Measurements from ENCODE around the gene MAL.

Gene MAL

DNA sequence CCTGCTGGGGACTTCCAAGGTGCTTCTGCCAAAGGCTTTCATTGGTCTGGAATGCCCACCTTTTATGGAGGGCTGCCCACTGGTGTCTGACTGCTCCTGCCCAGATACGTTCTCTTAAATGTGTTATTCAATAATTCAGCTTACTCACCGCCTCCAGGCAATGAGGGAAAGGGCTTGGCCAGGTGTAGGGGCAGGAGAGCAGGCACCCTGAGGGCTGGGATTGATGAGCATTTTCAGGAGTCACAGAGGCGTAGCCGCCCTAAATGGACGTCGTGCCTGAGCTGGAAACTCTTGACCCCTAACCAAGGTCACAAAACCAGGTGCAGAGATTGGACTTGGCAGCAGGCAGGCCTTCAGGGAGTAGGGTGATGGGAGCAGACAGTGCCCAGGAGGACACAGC, 26.8 kb downstream of the MAL start:
- DNase-seq, result no peak

DNA sequence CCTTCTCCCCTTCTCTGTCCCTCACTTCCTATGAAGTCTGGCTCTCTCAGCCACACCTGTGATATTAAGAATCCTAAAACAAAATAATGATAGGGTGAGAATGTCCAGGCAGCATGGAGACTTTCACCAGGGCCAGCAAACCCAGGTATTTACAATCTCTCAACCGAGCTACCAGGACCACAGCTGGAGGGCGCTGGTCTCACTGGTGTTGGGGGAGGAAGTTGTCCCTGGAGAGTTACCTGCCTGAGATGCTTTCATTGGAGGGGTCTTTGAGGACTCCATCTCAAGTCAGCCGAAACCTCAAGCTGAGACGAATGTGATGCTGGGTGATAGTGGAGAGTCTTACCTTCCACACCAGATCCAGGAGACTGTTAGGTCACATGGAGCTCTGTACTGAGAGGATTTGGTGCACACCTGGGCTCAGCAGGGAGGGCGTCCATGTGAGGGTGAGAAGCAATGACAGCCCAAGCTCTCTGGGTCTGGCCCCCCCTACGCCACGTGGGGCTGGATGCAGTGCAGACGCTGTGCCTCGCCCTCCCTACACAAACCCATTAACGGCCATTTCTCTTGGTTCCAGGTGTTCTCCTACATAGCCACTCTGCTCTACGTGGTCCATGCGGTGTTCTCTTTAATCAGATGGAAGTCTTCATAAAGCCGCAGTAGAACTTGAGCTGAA, 27.4 kb downstream of the MAL start:
- no peak for DNase-seq

DNA sequence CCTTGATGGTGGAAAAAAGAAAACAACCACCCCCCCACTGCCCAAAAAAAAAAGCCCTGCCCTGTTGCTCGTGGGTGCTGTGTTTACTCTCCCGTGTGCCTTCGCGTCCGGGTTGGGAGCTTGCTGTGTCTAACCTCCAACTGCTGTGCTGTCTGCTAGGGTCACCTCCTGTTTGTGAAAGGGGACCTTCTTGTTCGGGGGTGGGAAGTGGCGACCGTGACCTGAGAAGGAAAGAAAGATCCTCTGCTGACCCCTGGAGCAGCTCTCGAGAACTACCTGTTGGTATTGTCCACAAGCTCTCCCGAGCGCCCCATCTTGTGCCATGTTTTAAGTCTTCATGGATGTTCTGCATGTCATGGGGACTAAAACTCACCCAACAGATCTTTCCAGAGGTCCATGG, 28.0 kb downstream of the MAL start:
- DNase-seq, result no peak

DNA sequence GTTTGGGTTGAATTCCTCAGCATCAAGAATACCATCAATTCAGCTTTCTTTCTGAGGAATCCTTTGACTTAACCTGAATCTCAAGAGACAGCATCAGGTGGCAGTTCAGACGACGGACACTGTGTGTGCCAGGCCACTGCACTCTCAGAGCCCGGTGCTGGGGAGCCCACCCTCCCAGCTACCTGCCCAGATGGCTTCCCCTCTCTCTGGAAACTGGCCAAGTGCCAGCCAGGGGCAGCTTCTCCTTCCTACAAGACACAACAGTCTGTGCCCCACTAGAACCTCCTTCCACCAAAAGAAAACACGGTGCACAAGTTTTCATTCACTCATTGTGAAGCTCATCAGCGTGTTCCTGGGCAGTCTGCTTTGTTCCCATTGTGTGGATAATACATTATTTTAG, 28.5 kb downstream of the MAL start:
- no peak for DNase-seq

DNA sequence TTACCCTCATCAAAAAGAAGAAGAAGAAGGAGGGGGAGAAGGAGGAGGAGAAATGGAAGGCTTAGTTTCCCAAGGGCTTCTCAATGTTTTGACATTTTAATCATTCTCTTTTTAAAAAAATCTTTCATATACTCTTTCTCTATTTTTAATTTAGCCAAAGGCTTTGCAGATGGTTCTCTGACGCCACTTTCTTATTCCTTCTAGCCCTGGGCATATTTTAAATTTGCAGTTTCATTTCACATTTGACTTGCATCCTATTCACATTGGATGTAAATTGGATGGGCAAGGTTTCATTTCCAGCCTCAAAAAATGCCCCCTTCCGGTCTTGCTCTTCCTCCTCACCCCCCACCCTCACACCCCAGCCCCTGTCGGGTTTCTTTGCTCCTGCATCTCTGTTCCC, 29.8 kb downstream of the MAL start:
- no peak for DNase-seq

DNA sequence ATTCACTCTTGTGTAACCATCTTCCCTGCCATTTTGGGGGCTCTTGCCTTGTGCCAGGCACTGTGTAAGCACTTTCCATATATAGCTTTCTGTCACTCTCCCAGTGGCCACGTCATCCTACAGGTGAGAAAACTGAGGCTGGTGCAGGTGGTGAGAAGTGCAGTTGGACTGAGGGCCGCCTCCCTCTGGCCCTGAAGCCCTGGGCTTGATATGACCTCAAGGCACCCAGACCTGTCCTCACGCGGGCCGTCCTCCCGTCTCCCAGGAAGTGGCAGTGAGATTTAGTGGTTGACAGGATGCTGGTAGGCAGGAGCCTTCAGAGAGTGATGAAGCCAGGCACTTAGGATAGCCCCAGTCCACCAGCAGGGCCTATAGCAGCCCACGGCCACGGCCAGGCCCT, 30.5 kb downstream of the MAL start:
- no peak for DNase-seq

DNA sequence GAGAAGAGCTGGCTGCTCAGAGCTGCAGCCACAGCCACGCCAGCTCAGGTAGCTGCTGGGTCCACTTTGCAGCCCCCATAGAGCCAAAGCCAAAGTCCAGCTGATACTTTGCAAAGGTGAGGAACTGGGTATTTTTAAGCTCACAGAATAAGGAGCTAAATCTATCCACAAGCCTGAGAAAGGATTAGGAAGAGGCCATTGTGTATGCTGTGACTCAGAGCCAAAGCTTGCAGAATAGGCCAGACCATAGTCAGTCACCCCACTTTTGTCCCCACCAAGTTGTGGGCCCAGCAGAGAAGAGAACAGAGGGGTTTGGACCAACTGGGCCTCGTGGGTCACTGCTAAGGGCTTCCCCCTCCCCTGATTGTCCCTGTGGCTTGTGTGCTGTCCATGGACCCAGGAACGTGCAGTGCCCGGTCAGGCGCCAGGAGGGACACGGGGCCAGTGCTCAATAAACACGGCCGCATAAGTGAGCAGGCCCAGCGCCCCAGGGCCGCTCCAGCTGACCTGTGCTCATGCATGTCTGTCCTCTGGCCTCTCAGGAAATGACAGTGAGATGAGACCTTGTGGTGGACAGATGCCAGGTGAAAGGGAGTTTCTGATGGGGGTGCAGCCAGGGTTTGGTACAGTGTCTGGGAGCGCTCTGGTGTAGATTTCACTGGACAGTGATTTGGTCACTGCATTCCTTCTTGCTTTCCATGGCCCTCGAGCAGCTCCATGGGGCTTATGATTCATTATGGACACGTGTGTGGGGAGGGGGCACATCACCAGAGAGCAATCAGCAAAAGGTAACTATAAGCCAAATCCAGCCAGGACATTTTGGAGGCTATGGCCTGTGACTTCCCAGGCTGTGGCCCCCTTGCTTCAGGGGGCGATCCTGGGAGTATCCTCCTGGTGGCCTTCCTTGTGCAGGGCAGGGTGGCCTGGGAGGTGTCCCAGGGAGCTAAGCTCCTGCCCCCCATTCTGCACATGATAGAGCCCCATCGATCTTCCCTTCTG, 31.3 kb downstream of the MAL start:
- no peak for DNase-seq

DNA sequence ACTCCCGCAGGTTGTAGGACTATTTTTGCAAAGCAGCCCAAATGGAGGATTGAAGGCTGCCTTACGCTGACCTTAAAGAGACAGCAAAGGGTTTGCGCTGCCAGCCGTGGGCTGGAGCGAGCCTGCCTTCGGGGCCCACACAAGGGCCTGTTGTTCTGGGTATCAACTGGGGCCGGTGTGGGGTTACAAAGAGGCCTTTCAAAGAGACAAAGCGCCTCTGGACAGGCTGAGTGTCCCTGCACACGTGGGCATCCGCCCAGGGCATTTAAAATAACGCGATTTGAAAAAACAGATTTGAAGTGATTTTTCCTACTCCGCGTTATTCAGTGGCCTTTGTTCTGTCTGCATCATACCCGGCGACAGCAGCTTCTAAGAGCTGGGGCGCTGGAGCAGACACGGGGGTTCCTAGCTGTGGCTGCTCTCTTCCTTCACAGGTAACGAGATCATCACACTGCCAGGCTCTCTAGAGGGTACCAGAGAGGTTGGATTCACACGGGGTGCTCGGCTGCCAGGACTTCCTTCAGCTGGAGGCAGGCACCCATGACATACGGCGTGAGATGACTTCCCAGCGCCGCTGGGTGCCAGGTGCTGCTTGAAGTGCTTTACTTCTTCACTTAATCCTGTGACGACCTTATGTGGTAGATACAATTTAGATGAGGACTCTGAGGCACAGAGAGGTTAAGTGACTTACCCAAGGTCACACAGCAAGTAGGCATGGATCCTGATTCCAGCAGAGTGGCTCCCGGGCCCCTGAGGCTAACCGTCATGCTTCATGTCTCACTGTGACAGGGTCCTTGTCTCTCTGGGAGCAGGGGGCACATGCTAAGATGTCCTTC, 32.2 kb downstream of the MAL start:
- no peak for DNase-seq

DNA sequence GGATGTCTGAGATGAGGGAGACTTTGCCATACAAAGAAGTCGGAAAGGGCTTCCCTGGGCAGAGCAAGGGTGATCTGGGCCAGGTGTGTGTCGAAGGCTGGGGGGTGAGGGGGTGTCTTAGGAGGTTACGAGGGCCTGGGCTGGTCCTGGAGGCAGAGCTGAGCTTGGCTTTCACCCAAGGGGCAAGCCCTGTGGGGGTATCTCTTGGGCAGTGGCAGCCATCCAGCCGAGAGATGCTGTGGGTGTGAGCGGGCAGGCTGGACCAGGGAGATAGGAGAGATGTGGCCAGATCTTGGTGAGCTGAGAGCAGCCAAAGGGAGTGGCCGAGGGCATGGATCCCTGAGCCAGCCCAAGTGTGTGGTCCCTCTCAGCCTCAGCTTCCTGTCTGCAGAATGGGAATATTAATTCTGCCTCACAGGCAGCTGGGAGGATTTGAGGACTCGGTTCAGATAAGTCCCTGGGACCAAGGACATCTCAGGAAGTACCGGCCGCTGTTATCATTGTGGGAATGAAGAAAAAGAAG, 33.0 kb downstream of the MAL start:
- DNase-seq, result no peak

DNA sequence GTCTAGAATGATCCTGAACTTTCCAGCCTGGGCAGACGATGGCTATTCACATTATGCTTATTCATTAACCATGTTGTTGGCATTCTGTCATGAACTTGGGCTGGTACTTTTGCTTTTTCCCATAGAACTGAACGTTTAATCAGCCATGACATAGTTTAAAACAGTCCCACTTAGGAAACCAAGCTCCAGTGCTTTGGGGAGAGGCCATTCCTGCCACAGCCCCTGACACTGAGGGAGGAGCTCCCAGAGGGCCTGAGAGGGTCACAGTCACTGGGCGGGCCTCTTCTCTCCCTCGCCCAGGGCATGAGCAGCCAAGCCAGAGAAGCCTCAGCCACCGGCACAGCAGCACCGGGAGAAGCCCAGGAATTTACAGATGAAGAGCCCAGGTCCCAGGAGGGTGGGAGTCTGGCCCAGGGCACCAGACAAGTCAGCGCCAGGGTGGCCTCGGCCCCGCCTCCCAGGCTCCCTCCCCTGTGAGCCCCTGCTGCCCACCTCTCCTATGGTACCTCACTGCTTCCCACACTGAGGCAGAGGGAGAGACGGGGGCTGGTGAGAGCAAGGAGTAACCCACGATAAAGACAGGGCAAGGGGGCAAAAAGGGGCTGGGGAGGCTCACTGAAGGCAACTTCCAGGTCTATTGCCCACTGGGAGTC, 33.6 kb downstream of the MAL start:
- DNase-seq, result no peak

DNA sequence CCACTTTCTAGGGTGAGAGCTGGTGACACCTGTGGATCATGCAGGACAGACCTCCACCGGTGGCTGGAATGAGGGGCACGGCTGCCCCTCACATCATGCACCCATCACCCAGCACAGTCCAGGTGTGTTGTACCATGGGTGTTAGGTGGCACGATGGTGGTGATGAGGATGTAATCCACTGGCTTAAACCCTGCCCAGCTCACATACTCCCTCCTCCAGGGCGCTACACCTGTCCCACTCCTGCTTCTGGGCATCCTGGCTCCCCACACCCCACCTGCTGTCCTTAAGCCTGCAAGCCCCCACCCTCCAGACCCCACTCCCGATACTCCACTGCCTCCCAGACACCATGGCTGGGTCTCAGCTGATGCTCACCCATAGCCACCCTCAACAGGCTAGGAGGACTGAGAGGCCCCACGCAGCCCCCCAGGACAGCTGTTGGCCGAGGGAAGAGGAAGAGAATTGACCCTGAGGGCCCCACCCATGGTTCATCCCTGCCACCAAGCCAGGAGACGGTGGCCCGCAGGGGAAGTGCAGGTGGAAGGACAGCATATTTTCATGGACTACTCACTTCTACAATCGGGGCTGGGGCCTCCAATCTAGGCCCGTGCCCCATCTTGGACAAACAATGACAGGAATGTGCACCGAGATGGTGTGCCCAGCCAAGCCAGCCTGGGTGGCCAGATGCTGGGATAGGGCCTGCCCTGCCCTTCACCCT, 34.3 kb downstream of the MAL start:
- no peak for DNase-seq

DNA sequence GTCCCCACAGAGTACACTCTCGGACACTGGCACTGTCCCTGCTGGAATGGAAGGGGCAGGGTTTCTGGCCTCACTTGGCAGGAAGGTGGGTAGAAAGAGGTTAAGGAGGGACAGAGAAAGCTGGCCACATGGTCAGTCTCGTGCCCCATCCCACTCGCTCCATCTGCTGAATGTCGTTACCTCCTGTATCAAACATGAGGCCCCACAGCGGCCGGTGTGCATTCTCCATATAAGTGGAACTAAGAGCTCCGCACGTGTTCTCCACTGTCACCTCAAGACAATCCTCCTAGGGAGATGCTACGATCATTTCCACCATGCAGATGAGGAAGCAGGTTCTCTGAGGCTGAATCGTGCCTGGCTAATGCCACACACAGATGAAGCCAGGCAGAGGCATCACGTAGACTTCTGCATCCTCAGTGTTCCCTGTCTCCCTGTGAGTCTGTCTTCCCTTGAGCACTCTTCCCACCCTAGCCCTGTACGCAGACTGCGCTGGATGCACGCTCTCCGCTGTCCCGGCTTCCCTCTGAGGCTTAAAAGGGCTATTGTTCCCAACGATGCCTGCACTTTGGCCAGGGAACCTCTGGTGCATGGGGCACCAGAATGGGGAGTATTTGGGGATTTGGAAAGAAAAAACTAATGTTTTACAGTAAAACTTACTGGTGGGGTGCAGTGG, 35.1 kb downstream of the MAL start:
- no peak for DNase-seq

DNA sequence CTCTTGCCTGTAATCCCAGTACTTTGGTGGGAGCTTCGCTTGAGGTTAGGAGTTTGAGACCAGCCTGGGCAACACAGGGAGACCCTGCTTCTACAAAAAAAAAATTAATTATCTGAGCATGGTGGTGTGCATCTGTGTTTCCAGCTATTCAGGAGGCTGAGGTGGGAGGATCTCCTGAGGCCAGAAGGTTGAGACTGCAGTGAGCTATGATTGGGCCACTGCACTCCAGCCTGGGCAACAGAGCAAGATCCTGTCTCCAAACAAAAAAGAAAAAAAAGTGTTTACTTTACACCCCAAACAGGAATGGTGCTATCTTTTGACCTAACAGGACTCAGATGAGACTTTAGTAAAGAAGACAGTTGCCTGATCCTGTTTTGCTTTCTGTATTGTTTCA, 35.6 kb downstream of the MAL start:
- DNase-seq, result no peak

DNA sequence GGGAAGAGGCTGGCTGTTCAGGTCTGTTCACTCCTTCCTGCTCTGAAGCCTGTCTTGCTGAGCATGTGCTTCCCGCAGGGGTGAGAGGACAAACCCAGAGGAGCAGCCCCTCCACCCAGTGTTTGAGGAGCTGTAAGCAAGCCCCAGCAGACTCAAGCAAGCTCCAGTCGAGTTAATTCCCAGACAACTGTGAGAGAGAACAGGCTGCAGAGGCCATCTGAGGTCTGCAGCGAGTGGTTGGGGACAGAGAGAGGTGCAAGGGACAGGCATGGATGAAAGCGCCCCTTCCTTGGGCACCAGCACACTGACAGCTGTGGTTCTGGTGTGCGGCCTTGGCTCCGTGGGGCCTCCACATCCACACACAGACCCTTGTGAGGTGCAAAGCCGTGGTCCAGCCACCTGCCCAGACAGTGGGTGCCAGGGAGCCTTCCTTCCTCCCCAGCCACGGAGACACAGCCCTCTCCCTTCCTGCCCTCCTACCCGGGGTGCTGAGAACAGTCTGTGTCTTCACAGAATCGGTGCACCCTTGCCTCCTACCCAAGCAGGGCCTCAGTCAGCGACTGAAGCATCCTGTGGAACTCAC, 36.2 kb downstream of the MAL start:
- DNase-seq, result no peak

DNA sequence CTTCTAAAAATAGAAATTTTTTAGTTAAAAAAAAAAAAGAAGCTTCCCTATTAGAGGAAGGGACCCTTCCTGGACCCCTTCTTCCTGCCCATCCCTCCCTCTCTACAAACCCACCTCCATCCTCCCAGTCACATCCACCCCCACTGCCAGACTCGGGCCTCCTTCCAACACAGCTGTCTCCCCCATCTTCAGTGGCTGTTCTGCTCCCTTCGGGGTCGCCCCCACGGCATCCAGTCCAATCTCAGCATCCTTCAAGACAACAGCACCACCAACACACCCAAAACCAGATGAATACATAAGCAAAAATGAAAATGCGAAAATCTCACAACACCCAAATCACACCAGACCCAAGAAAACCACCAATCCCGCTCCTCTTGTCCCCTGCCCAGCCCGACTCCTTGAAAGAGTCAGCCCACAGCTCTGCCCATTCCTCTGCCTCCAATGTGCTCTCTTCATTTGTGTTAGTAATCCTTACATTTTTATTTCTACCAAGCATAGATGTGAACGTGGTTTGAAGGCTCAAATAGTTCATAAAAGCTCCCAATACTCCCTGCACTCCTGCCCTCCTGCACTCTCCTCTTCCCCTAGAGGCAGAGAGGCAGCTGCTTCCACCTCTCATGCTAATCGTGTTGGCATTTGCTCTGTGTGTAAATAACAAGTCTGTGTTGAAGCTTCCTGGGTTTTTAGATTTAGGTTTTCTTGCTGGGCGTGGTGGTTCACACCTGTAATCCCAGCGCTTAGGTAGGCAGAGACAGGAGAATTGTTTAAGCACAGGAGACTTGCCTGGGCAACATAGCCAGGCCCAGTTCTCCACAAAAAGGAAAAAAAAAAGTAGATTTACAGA, 37.0 kb downstream of the MAL start:
- no peak for DNase-seq

DNA sequence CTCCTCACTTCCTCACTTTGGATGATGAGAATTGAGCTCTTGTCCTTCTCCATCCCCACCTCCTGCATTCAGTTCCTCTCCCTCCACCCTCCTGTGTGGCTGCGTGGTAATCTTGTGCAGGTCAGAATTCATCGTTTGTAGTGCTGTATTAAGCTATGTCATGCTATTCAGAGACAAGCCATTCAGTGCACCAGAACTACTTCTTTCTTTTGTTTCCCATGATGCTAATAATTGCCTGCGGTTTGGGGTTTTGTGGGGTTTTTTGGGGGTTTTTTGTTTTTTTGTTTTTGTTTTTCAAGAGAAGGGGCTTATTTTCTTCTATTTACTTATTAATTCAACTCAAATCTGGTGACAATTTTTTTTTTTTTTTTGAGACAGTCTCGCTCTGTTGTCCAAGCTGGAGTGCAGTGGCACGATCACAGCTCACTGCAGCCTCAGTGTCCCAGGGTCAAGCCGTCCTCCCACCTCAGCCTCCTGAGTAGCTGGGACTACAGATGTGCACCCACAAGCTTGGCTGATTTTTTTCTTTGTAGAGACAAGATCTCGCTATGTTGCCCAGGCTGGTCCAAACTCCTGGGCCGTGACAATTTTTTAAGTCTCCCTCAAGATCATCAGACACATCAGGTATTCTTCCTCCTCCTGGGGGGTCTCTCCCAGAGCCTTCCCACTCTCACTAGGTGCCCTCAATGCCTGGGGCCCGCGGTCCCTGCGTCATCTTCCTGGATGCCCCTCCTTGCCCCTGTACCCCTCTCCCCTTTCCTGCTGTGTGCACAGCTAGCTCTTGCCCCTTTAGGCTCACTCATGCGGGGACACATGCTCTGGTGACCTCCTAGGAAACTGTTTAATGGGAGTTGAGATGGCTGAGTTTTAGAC, 37.8 kb downstream of the MAL start:
- DNase-seq, result no peak

DNA sequence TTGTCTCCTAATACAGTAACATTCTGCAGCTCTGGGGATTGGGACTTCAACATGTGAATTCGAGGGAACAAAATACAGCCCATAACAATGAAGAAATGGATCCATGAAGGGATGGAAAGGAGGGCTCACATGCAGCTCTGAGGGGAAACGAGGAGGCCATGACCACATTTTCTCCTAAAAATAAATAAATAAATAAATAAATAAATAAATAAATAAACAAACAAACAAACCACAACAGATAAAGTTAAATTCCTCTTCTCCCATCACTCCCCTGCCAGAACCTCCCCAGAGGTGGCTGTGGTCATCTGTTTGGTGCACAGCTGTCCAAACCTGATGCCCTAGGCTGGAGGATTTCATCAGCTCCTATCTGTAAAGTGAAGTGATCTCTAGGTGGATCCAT, 42.7 kb downstream of the MAL start:
- no peak for DNase-seq

DNA sequence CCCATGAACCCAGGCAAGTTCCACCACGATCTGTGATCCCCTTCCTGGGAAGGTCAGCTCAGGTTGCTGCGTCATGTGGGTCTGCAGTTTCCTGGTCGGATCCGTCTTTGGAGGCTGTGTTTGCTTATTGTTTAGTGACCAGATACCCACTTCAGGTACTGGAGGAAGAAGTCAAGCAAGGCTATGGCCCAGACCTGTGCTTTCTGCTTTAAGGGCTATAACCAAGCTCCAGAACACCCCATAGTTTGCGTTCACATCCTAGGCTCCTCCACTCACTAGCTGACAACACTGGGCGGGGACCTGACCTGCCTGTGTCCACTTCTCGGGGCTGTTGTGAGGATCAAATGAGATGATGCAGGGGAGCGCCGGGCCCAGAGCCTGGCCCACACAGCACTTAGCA, 44.0 kb downstream of the MAL start:
- DNase-seq, result no peak

DNA sequence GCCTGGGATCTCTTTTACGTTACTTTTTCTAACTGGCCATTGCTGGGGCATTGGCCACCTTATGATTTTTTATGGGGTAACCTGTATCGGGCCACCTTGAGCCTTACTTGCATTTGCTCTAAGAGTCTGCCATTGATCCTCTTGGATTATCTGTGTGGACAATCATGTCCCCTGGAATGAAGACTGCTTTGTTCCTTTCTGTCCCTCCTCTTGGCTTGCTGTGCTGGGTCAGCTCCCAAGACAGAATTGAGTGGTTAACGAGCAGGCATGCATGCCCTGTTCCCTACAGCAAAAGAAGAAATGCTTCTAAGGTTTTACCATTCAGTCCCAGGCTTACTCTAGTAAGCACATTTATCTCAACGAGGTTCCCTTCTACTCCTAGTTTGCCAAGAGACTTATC, 46.3 kb downstream of the MAL start:
- DNase-seq, result no peak
